ENCODE data around the gene CIB1.

Gene CIB1

DNA sequence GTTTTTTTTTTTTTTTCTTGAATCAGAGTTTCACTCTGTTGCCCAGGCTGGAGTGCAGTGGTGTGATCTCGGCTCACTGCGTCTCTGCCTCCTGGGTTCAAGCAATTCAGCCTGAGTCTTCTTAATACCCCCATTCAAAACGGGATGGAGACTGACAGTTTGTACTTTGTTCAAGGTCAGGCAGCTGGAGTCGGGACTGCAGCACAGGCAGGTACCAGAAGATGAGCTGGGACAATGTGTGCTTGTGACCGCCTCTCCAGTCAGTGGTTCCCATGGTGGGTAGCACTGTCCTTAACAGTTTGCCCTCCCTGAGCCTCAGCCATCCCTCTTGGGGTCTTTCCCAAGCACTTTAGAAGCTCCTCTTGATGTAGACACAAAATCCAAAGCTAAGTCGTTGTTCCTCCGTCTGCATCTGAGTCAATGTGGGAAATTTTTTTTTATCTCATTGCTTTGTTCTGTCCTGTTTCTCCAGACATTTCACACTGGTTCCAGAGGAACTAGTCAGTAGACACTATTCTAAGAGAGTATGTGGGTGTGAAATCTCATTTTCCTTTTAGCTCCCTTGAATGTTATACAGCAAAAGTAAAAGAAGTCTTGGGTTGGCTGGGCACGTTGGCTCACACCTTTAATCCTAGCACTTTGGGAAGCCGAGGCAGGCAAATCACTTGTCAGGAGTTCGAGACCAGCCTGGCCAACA is 10.3 kb upstream of the CIB1 start:
- no peak overlapping the region for H3K9ac ChIP-seq (ENCODE audit: low read length in 5 of 5)
- no peak overlapping the region for H3K4me3 ChIP-seq (ENCODE audit: low read depth in 1 of 5, low read length in 5 of 5)
- peaks cover 0 to 5% (median under 1%) of the 10 kb centered on the region in 5 donors for H3K4me1 ChIP-seq (ENCODE audit: control insufficient read depth in 5 of 5, insufficient read depth in 5 of 5, low read length in 5 of 5)
- peaks cover 0 to 17% (median 11%) of the 10 kb centered on the region in 5 donors for H3K36me3 ChIP-seq (ENCODE audit: control insufficient read depth in 5 of 5, insufficient read depth in 5 of 5, low read length in 5 of 5)
- no peaks in the 10 kb centered on the region for H3K27me3 ChIP-seq (ENCODE audit: control insufficient read depth in 5 of 5, insufficient read depth in 4 of 5, low read length in 5 of 5)
- H3K27ac ChIP-seq (ENCODE audit: low read depth, low read length), result no peak overlapping the region
- no peaks in the 10 kb centered on the region for H3K9me3 ChIP-seq (ENCODE audit: control insufficient read depth in 5 of 5, low read length in 5 of 5)

DNA sequence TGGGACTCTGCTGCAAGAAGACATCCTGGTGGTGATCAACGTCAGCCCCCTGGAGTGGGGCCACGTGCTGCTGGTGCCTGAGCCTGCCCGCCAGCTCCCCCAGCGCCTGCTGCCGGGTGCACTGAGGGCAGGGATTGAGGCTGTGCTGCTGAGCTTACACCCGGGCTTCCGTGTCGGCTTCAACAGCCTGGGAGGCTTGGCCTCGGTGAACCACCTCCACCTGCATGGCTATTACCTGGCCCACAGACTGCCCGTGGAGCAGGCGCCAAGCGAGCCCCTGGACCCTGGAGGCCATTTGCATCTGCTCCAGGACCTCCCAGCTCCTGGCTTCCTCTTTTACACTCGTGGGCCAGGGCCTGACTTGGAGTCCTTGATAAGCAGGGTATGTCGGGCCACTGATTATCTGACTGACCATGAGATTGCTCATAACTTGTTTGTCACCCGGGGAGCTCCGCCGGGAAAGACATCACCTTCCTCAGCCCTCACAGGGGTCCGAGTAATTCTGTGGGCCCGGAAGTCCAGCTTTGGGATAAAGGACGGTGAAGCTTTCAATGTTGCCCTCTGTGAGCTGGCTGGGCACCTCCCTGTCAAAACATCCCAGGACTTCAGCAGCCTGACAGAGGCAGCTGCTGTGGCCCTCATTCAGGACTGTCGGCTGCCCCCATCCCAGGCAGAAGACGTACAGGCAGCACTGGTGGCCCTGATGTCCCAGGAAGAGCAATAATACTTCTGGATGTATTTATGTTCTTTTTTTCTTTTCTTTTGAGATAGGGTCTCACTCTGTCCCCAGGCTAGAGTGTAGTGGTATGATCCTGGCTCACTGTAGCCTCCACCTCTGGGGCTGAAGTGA is 7.8 kb upstream of the CIB1 start:
- Histone ChIP-seq H3K27ac (ENCODE audit: low read depth, low read length) (no peak overlapping the region), H3K27me3 (ENCODE audit: control insufficient read depth in 5 of 5, insufficient read depth in 4 of 5, low read length in 5 of 5) (no peaks in the 10 kb centered on the region), H3K4me3 (ENCODE audit: low read depth in 1 of 5, low read length in 5 of 5) (no peak overlapping the region), H3K9me3 (ENCODE audit: control insufficient read depth in 5 of 5, low read length in 5 of 5) (no peaks in the 10 kb centered on the region), H3K36me3 (ENCODE audit: control insufficient read depth in 5 of 5, insufficient read depth in 5 of 5, low read length in 5 of 5) (peaks cover 2 to 29% (median 24%) of the 10 kb centered on the region in 5 donors), H3K9ac (ENCODE audit: low read length in 5 of 5) (no peak overlapping the region), H3K4me1 (ENCODE audit: control insufficient read depth in 5 of 5, insufficient read depth in 5 of 5, low read length in 5 of 5) (no peaks in the 10 kb centered on the region)

DNA sequence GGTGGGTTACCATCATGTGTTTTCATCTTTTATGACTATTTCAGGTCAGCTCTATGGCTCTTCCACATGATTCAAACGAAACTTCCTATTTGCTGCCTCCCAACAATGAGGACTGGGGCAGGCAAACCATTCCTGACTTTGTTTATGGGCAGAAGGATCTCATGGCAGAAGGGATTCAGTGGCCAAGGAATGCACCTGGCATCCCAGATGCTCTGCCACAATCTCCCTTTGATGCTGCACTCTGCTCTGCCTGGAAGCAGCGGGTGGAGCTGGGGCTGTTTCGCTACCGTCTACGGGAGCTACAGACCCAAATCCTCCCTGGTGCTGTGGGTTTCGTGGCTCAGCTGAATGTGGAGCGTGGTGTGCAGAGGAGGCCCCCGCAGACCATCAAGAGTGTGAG is 7.1 kb upstream of the CIB1 start:
- no peaks in the 10 kb centered on the region for H3K4me1 ChIP-seq (ENCODE audit: control insufficient read depth in 5 of 5, insufficient read depth in 5 of 5, low read length in 5 of 5)
- H3K9me3 ChIP-seq (ENCODE audit: control insufficient read depth in 5 of 5, low read length in 5 of 5), result no peaks in the 10 kb centered on the region
- H3K9ac ChIP-seq (ENCODE audit: low read length in 5 of 5), result no peak overlapping the region
- H3K36me3 ChIP-seq (ENCODE audit: control insufficient read depth in 5 of 5, insufficient read depth in 5 of 5, low read length in 5 of 5), result peaks cover 2 to 36% (median 24%) of the 10 kb centered on the region in 5 donors
- no peaks in the 10 kb centered on the region for H3K27me3 ChIP-seq (ENCODE audit: control insufficient read depth in 5 of 5, insufficient read depth in 4 of 5, low read length in 5 of 5)
- no peak overlapping the region for H3K27ac ChIP-seq (ENCODE audit: low read depth, low read length)
- H3K4me3 ChIP-seq (ENCODE audit: low read depth in 1 of 5, low read length in 5 of 5), result no peak overlapping the region

DNA sequence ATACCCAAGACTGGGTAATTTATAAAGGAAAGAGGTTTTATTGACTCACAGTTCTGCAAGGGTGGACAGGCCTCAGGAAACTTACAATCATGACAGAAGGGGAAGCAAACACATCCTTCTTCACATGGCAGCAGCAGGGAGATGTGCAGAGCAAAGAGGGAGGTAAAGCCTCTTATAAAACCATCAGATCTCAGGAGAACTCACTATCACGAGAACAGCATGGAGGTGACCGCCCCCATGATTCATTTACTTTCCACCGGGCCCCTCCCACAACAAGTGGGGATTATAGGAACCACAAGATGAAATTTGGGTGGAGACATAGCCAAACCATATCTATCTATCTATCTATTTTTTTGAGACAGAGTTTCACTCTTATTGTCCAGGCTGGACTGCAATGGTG is 5.6 kb upstream of the CIB1 start:
- H3K4me3 ChIP-seq (ENCODE audit: low read depth in 1 of 5, low read length in 5 of 5), result no peak overlapping the region
- H3K9ac ChIP-seq (ENCODE audit: low read length in 5 of 5), result no peak overlapping the region
- no peaks in the 10 kb centered on the region for H3K27me3 ChIP-seq (ENCODE audit: control insufficient read depth in 5 of 5, insufficient read depth in 4 of 5, low read length in 5 of 5)
- no peak overlapping the region for H3K27ac ChIP-seq (ENCODE audit: low read depth, low read length)
- peaks cover 2 to 36% (median 24%) of the 10 kb centered on the region in 5 donors for H3K36me3 ChIP-seq (ENCODE audit: control insufficient read depth in 5 of 5, insufficient read depth in 5 of 5, low read length in 5 of 5)
- H3K9me3 ChIP-seq (ENCODE audit: control insufficient read depth in 5 of 5, low read length in 5 of 5), result no peaks in the 10 kb centered on the region
- H3K4me1 ChIP-seq (ENCODE audit: control insufficient read depth in 5 of 5, insufficient read depth in 5 of 5, low read length in 5 of 5), result peaks cover 0 to 7% (median 7%) of the 10 kb centered on the region in 5 donors

DNA sequence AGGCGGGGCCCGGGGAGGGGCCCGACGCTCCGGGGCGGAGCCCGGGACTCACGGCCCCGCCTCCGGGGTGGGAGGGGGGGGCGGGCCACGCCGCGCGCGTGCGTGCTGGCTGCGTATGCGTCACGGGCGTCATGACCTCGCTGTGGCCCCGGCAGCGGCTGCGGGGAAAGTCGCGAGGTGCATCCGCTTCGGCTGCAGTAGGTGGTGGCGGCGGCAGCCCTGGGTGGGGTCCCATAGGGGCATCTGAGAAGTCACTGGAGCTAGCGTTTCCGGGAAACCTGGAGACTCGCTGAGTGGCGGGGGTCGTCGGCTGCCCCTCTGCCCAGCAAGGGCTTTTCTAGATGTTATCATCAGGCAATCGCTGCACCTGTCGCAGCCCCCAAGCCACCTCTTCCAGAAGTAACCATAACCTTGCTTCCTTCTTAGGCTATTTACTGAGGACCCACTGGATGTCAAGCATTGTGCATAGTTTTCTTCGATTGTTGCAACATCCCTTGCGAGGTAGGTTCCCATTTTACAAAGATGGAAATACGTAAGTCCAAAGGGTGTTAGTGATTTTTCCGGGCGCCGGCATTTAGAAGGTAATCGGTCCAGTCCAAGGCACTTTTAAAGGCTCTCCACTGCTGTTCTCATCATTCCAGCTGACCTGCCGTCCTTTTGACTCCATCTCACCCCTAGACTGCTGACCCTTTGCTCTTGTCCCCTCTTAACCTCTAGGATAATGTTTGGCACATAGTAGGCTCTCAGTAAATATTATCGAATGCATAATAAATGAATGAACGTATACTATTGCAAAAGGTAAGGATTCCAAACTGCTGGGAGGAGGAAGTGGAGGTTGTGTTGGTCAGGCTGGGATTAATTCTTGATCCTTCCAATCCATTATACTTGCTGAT is 601 bp upstream of the CIB1 start, which contains the start of gene GDPGP1:
Gene GDPGP1 (plus strand): TSS at position 114 of the 893 bp plus-strand sequence. CDS start 6,700 bp downstream, outside the sequence.
- peaks cover 9 to 49% (median 46%) of the 10 kb centered on the region in 5 donors for H3K4me1 ChIP-seq (ENCODE audit: control insufficient read depth in 5 of 5, insufficient read depth in 5 of 5, low read length in 5 of 5)
- H3K9ac ChIP-seq (ENCODE audit: low read length in 5 of 5), result peak within 1 kb of the TSS; percentile 44 to 88 (median 80)
- H3K4me3 ChIP-seq (ENCODE audit: low read depth in 1 of 5, low read length in 5 of 5), result peak within 1 kb of the TSS; percentile 79 to 95 (median 86)
- H3K27ac ChIP-seq (ENCODE audit: low read depth, low read length), result peak within 1 kb of the TSS; percentile 81
- no peaks in the 10 kb centered on the region for H3K9me3 ChIP-seq (ENCODE audit: control insufficient read depth in 5 of 5, low read length in 5 of 5)
- H3K36me3 ChIP-seq (ENCODE audit: control insufficient read depth in 5 of 5, insufficient read depth in 5 of 5, low read length in 5 of 5), result peaks cover 2 to 42% (median 30%) of the 10 kb centered on the region in 5 donors
- H3K27me3 ChIP-seq (ENCODE audit: control insufficient read depth in 5 of 5, insufficient read depth in 4 of 5, low read length in 5 of 5), result no peaks in the 10 kb centered on the region

DNA sequence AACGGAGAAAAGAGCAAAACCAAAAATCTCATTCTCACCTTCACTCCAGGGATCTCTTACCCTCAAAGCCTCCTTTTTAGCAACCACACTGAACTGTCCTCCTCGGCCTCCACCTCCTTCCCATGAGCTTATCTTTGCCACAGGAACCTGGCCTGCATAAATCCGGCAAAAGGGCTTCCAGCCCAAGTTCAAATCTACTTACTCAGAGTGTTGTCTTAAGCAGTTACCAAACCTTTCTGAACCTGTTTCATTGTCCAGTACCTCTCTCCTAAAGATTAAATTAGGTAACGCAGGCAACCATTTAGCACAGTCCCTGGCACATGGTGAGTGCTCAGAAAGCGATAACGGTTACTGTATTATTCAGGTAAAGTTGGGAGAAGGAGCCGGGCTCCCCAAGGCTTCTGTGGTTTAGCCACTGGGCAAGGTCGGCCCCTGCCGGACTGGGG is 777 bp downstream of the CIB1 start:
- H3K27ac ChIP-seq (ENCODE audit: low read depth, low read length), result peak overlapping the region; percentile 81
- no peaks in the 10 kb centered on the region for H3K27me3 ChIP-seq (ENCODE audit: control insufficient read depth in 5 of 5, insufficient read depth in 4 of 5, low read length in 5 of 5)
- no peaks in the 10 kb centered on the region for H3K9me3 ChIP-seq (ENCODE audit: control insufficient read depth in 5 of 5, low read length in 5 of 5)
- H3K9ac ChIP-seq (ENCODE audit: low read length in 5 of 5), result peak overlapping the region; percentile 44 to 88 (median 80)
- peaks cover 9 to 49% (median 46%) of the 10 kb centered on the region in 5 donors for H3K4me1 ChIP-seq (ENCODE audit: control insufficient read depth in 5 of 5, insufficient read depth in 5 of 5, low read length in 5 of 5)
- H3K4me3 ChIP-seq (ENCODE audit: low read depth in 1 of 5, low read length in 5 of 5), result peak overlapping the region; percentile 66 to 95 (median 83)
- H3K36me3 ChIP-seq (ENCODE audit: control insufficient read depth in 5 of 5, insufficient read depth in 5 of 5, low read length in 5 of 5), result peaks cover 0 to 45% (median 34%) of the 10 kb centered on the region in 5 donors

DNA sequence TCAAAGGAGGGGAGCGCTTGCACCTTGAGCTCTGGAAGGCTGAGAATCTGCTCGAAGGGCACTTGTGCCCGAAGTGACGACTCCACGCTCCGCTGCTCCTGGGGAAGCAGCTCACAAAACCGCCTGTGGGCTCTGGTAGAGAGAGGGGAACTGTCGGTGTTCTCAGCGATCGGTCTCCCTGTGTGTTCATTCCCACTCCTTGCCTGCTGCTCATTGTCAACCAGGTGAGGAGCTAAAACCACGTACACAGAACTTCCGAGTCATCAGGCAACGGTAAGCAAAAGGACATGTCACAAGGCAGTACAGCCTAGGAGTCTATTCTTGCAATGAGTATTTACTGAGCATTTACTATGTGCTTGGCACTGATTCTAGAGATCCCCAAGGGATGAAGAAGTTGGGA is 1.5 kb downstream of the CIB1 start:
- Histone ChIP-seq H3K9ac (ENCODE audit: low read length in 5 of 5) (peak overlapping the region in 1 of 5 donors; percentile 86), H3K4me1 (ENCODE audit: control insufficient read depth in 5 of 5, insufficient read depth in 5 of 5, low read length in 5 of 5) (peaks cover 9 to 49% (median 46%) of the 10 kb centered on the region in 5 donors), H3K9me3 (ENCODE audit: control insufficient read depth in 5 of 5, low read length in 5 of 5) (no peaks in the 10 kb centered on the region), H3K36me3 (ENCODE audit: control insufficient read depth in 5 of 5, insufficient read depth in 5 of 5, low read length in 5 of 5) (peaks cover 0 to 51% (median 38%) of the 10 kb centered on the region in 5 donors), H3K27ac (ENCODE audit: low read depth, low read length) (no peak overlapping the region), H3K27me3 (ENCODE audit: control insufficient read depth in 5 of 5, insufficient read depth in 4 of 5, low read length in 5 of 5) (no peaks in the 10 kb centered on the region), H3K4me3 (ENCODE audit: low read depth in 1 of 5, low read length in 5 of 5) (peak overlapping the region in 2 of 5 donors; percentile 1 to 39)

DNA sequence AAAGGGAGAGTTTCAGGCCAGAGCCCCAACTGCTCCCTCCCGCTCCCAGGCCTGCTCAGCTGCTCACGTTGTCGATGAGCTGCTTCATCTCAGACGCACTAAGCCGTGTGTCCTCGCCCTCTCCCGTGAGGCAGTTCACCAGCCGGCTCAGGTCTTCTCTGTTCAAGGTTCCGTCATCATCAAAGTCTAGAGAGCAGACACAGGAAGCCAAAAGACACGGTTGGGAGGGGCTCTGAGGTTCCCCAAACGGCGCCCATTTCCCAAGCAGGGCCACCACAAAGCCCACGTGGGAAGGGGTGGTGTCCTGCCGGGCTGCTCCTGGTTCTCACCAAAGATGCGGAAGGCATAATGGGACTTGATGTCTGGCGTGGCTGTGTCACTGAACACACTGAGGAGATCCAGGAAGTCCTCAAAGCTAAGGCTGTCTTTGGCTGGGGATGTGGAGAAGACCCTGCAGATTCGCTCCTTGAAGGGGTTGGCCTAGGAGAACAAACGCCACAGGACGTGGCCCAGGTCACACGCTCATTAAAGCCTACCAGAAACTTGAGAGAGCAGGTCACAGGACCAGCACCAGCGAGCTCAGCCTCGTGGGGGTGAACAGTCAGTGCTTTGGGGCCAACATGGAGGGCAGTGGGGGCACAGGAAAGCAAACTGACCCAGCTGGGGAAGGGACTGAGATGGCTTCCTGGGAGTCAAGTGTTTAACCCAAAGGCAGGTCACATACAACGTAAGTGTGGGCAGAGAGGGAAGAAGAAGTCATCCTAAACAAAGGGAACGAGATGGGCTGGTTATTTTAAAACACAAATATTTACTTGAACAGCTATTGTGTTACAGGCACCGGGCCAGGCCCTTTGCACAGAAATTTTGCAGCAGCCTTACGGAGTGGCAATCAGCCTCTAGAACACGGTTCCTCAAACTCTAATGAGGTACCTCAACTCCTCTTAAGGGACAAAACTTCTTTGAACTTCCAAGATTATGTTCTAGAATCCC is 2.4 kb downstream of the CIB1 start:
- Histone ChIP-seq H3K36me3 (ENCODE audit: control insufficient read depth in 5 of 5, insufficient read depth in 5 of 5, low read length in 5 of 5) (peaks cover 0 to 51% (median 38%) of the 10 kb centered on the region in 5 donors), H3K4me3 (ENCODE audit: low read depth in 1 of 5, low read length in 5 of 5) (peak overlapping the region in 1 of 5 donors; percentile 29), H3K27ac (ENCODE audit: low read depth, low read length) (no peak overlapping the region), H3K27me3 (ENCODE audit: control insufficient read depth in 5 of 5, insufficient read depth in 4 of 5, low read length in 5 of 5) (no peaks in the 10 kb centered on the region), H3K9me3 (ENCODE audit: control insufficient read depth in 5 of 5, low read length in 5 of 5) (no peaks in the 10 kb centered on the region), H3K4me1 (ENCODE audit: control insufficient read depth in 5 of 5, insufficient read depth in 5 of 5, low read length in 5 of 5) (peaks cover 9 to 49% (median 46%) of the 10 kb centered on the region in 5 donors), H3K9ac (ENCODE audit: low read length in 5 of 5) (peak overlapping the region in 1 of 5 donors; percentile 10)

All from subcutaneous abdominal adipose tissue (tissue), 5 donors.